HG03342 (cell line): Measurements from ENCODE around the gene SELENOO.

Experiments
- ATAC-seq: cut with Tn5 transposase; IDR thresholded peaks from one replicate; pipeline ENCODE4 v1.9.1; 2021; ENCODE audit warnings: mild to moderate bottlenecking, moderate library complexity; ENCODE audit not compliant: unreplicated experiment

Gene SELENOO

DNA sequence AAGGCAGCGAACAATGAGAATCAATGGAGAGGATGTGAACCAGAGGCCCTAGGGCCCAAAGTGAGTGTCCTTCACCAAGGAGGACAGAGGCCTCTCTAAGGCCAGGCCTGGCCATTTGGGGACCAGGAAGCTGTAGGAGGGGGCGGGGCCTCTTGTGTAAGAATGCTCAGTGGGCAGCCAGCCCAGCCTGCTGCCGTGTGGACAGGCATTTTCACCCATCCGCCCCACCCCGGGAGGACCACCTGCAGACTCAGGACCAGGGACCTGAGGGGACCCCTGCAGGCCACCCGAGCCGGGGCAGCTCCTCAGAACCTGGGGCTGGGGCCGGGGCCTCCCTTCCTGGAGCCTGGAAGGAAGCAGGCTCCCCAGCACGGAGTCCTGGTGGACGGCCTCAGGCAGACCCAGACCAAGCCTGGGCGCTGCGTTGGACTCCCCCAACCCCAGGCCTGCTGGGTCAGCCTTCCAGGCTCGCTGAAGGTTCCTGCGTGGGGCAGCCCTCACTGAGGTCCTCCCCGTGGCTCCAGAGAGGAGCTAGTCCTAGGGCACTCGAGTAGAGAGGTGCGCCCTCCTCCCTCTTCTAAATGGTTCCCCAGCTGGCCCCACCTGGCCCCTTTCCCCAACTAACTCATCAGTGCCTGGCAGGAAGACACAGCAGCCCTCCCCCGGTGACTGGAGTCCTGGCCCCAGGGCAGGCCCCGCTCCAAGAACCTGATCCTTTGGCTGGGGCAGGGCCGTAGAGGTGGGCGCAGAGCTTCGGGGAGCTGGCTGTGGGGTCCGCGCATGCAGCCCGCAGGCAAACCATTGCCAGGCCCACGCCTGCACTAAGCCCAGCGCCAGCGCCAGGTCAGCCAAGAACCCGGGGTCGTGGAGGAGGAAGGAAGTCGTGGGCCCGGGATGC, 16.6 kb upstream of the SELENOO start:
- no peak for ATAC-seq

- ATAC-seq, result no peak
These were observed 15.9 kb upstream of the SELENOO start for GRCh38 chr22:50184902-50185374.

GRCh38 chr22:50185375-50186087, 15.3 kb upstream of the SELENOO start, which contains the start of gene TRABD:
Gene TRABD, plus strand, starts transcription at chr22:50185913. Its CDS starts 7,148 bp downstream, at chr22:50193061.
- ATAC-seq, result no peak

DNA sequence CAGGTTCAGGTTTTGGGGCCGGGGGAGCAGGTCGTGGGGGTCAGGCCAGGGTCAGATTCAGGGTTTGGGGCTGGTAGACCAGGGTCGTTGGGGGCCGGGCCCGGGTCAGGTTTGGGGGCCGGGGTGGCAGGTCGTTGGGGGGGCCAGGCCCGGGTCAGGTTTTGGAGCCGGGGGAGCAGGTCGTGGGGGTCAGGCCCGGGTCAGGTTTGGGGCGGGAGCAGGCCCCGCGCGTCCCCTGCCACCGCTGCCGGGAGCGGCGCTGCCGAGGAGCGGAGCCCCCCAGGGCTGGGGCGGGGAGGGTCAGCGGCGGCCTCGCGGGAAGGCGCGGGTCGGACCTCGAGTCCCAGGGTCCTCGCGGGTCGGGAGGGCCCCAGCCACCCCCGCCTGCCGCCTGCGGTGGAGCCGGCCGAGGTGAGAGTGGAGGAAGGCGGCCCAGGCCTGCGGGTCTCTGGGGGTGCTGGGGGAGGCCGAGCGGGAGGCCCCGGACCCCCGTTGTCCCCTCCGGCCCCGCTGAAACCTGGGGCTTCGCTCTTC, 14.6 kb upstream of the SELENOO start:
- ATAC-seq, result no peak

GRCh38 chr22:50186761-50187523, 13.9 kb upstream of the SELENOO start:
- ATAC-seq, result no peak

- no peak for ATAC-seq
These were observed 12.5 kb upstream of the SELENOO start for GRCh38 chr22:50188356-50188755.

- ATAC-seq, result no peak
These were observed 11.5 kb upstream of the SELENOO start for GRCh38 chr22:50189184-50189848.

GRCh38 chr22:50189849-50190181, 11.0 kb upstream of the SELENOO start:
- ATAC-seq, result no peak

DNA sequence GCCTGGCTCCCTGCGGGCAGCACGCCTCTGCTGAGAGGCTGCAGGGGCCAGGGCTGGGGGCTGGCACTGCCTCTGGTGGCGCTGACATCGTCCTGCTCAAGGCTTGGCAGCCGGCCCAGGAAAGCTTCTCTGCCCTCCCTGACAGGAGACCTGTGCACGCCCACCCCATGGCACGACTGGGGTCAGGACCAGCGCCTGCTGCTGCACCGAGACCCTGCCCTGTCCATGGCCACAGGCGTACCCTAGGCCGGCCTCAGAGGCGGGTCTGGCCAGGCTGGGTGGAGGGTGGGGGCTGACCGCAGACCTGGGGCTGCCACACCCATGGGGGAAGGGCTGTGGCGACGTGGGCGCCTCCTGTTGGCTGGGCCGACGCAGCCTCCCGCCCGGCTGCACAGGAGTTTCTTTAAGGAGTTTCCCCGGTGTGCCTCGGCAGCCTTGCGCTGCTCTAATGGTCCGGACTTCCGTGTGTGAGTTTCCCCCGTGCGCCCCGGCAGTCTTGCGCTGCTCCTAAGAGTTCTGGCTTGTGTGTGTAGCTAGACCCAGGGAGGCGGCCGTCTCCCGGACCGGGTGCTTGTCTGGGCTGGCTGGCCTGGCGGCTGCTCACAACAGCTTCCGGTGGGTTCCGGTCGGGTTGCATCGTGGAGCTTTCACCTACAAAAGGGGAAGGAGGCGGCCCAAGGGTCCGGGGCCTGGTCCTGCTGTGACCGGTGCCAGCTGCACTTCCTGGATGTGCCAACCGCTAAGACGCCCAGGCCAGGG, 10.4 kb upstream of the SELENOO start:
- peak; percentile 44 for ATAC-seq

DNA sequence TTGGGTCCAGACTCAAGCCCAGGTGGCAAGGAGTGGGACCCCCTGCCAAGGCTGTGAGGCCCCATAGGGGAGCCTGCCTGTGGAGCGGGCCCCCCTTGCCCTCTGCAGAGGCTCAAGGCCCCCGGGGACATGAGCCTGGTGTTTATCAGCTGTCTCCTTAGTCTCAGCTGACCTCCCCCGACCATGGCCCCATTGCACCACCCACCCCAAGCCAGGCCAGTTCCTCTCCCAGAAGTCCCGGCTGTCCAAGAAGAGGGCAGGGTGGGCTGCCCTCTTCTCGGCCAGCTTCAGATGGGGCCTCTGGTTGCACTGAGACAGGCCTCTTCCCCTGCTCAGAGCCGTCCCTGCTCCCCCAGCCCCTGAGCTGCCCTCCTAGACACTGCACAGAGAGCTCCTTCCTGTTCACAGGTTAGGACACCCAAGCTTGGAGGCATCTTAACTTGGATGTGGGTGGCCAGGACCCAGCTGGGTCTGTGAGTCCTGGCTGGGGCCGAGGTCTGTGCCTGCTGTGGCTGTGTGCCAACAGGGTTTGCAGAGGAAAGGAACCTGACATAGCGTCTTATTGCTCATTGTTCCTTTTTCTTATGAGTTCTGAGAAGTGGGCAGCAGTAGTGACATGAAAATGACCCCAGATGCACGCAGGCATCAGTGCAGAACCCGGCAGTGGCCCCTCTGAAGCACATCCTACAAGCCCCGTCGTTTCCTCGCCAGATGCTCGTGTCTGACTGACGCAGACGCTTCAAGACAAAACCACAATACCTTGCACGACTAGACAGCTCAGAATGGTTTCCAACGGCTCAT, 9.7 kb upstream of the SELENOO start:
- peak; percentile 23 for ATAC-seq

DNA sequence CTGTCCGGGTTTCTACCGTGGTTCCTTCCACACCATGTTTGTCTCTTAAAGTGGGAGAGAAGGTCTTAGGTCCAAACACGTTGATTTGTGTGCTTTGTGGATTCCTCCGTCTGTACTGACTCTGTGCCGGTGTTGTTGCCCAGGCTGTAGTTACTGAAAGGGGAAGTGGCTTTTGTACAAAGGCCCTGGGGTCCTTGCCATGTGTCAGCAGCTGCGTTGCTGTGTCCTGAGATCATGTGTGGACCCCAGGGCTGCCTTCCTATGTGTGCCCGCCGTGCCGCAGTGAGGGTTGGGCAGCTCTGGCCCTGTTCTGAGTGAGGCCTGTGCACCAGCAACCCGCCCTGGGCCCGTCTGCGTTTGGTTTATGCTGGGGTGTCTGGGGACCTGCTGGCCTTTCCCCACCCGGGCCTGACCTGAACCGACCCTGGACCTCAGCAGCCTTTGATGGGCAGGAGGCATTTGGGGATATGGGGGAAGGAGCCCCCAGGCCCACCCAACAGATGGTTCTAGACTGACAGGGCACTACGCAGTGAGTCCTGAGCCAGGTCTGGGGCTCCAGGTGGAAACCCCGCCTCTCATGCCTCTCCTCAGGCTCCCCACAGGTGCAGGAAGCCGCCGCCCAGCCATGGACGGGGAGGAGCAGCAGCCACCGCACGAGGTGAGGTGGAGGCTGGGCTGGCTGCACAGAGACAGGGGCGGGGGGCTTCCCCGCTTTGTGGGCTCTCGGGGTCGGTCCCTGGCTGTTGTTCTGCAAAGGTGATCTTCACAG, 8.2 kb upstream of the SELENOO start:
- no peak for ATAC-seq

DNA sequence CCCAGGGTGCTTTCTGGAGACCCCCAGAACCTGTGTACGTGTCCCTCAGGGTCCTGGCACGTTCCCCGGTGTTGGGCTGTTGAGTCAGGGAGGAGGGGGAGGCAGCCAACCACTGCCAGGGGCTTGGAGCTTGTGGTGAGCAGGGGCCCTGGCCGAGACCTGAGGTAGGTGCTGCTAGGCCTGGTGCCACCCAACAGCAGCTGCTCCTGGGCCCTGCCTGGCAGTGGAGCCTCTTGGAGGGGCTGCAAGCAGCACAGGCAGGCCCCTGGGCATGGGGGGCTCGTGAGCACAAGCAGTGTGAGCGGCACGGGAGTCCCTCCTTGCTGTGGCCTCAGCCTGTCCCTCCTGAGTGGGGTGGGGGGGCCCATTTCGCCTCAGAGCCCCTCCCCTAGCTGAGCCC, 7.2 kb upstream of the SELENOO start:
- no peak for ATAC-seq

- no peak for ATAC-seq
These were observed 6.6 kb upstream of the SELENOO start for GRCh38 chr22:50194037-50194805.

GRCh38 chr22:50196256-50196655, 4.6 kb upstream of the SELENOO start:
- ATAC-seq, result no peak

DNA sequence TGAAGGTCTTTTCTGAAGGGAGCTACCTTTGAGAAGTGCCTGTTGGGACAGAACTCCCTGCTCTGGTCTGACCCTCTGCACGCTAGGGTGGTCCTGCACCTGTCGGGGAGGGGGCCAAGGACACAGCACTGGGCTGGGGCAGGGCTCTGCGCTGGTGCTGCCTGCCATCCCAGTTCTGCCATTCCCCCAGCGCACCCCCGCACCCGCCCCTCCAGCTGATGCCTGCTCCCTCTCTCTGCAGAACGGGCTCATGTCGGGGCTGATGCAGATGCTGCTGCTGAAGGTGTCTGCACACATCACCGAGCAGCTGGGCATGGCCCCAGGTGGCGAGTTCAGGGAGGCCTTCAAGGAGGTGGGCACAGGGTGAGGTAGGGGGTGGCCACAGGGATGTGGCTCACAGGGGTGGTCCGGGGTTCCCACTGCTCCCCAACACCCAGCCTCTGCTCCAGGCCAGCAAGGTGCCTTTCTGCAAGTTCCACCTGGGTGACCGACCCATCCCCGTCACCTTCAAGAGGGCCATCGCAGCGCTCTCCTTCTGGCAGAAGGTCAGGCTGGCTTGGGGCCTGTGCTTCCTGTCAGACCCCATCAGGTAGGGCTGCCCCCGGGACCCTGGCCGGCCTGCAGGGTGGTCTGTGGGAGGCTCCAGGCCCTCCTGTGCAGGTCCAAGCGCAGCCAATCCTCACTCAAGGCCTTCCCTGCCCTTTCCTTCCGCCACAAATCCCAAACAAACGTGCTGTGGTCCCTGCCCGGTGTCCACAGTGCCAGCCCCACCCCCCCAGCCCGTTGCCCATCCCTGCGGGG, 3.6 kb upstream of the SELENOO start:
- no peak for ATAC-seq

GRCh38 chr22:50197856-50198623, 2.8 kb upstream of the SELENOO start:
- no peak for ATAC-seq
